Liver (tissue), 3 donors: ENCODE data around the gene PAQR9.

Experiments
- CTCF ChIP-seq: fragments of 150-350 bp; IDR thresholded peaks from 2 replicates; pipeline ENCODE4 v1.5.1; 2017; ENCODE audit warnings: improper control_type of control experiment, low read depth, low read length; ENCODE audit not compliant: missing input control
- EGR1 ChIP-seq, 2 donors: IDR thresholded peaks; 2 replicates each; pipeline ENCODE4 v1.6.1; 2016 to 2018; ENCODE audit warnings: antibody characterized with exemption in 2 of 2, low read depth in 2 of 2
- RAD21 ChIP-seq, 2 donors: IDR thresholded peaks; 2 replicates each; pipeline ENCODE4 v1.6.1; 2016; ENCODE audit warnings: antibody characterized with exemption in 2 of 2, mild to moderate bottlenecking in 2 of 2
- REST ChIP-seq: IDR thresholded peaks from 2 replicates; pipeline ENCODE4 v1.6.1; 2016; ENCODE audit warnings: antibody characterized with exemption, mild to moderate bottlenecking
- RXRA ChIP-seq, 2 donors: IDR thresholded peaks; 2 replicates each; pipeline ENCODE4 v1.6.1; 2017 to 2018; ENCODE audit warnings: antibody characterized with exemption in 2 of 2, mild to moderate bottlenecking in 1 of 2
- SP1 ChIP-seq: IDR thresholded peaks from 2 replicates; pipeline ENCODE4 v1.6.1; 2018; ENCODE audit warnings: antibody characterized with exemption, mild to moderate bottlenecking
- TAF1 ChIP-seq: conservative IDR thresholded peaks from 2 replicates; pipeline ENCODE4 v1.6.1; 2016; ENCODE audit warnings: antibody characterized with exemption, mild to moderate bottlenecking
- donor health status: healthy.
- donor health status: healthy.

GRCh38 chr3:142999881-143000280 is 36.4 kb upstream of the PAQR9 start:
- TF ChIP-seq CTCF, result no peak
- no peak for TF ChIP-seq RAD21 (IDR thresholded peaks at IDR 0.05)
- no peak for TF ChIP-seq SP1
- TF ChIP-seq EGR1 (IDR thresholded peaks at IDR 0.05; ENCODE audit: low read depth in 2 of 2), result no peak
- TF ChIP-seq TAF1, result no peak
- TF ChIP-seq RXRA (IDR thresholded peaks at IDR 0.05), result no peak
- no peak for TF ChIP-seq REST
